Astrocyte (in vitro differentiated cells and primary cell): ENCODE results near the gene ANTXR1. TPM values are rescaled to one million over a fixed set of nuclear protein-coding genes. Genes with fewer than 3 reads are reported as not detected.
A peak's percentile ranks its signal among the peaks of the same experiment; 100 is the strongest.

Experiments used
- DNase-seq: peaks from one replicate; pipeline ENCODE4 v3.0.0-alpha.2; 2010; ENCODE audit warnings: low read depth
- FAIRE-seq: peaks from 2 replicates; lab custom pipeline; 2011; peaks lifted over from hg19 to GRCh38; lab: Jason Lieb, UNC
- H2AFZ ChIP-seq: 2 replicates; pipeline ENCODE4 v1.6.0; 2012; ENCODE audit warnings: low read depth, low read length, inconsistent platforms
- H3K27ac ChIP-seq: 2 replicates; pipeline ENCODE4 v1.5.1; 2011; ENCODE audit warnings: low read depth, low read length, inconsistent platforms
- H3K27me3 ChIP-seq: 2 replicates; pipeline ENCODE4 v1.6.0; 2011; ENCODE audit warnings: low read length, inconsistent platforms; ENCODE audit not compliant: insufficient read depth
- H3K36me3 ChIP-seq: 2 replicates; pipeline ENCODE4 v1.5.1; 2011; ENCODE audit warnings: low read length, inconsistent platforms; ENCODE audit not compliant: insufficient read depth
- H3K4me1 ChIP-seq: 2 replicates; pipeline ENCODE4 v1.5.1; 2011; ENCODE audit warnings: low read length, inconsistent platforms; ENCODE audit not compliant: insufficient read depth
- H3K4me2 ChIP-seq: 2 replicates; pipeline ENCODE4 v1.6.0; 2012; ENCODE audit warnings: low read length, inconsistent platforms
- H3K4me3 ChIP-seq: 2 replicates; pipeline ENCODE4 v1.5.1; 2011; ENCODE audit warnings: low read depth, mild to moderate bottlenecking, low read length, inconsistent platforms; ENCODE audit not compliant: insufficient read depth
- H3K79me2 ChIP-seq: 2 replicates; pipeline ENCODE4 v1.6.0; 2012; ENCODE audit warnings: mild to moderate bottlenecking, low read length, inconsistent platforms; ENCODE audit not compliant: insufficient read depth
- H3K9ac ChIP-seq: 2 replicates; pipeline ENCODE4 v1.6.0; 2012; ENCODE audit warnings: mild to moderate bottlenecking, low read length, inconsistent platforms
- H3K9me3 ChIP-seq: 2 replicates; pipeline ENCODE4 v1.5.1; 2012; ENCODE audit warnings: low read depth, mild to moderate bottlenecking, low read length, inconsistent platforms; ENCODE audit not compliant: insufficient read depth
- H4K20me1 ChIP-seq: 2 replicates; pipeline ENCODE4 v1.6.0; 2012; ENCODE audit warnings: low read length, inconsistent platforms; ENCODE audit not compliant: insufficient read depth
- H3K27ac Mint-ChIP-seq: one replicate; pipeline ENCODE4 v1.8.0; 2021; ENCODE audit warnings: mild to moderate bottlenecking, mixed read lengths; ENCODE audit not compliant: unreplicated experiment
- H3K27me3 Mint-ChIP-seq: one replicate; pipeline ENCODE4 v1.8.0; 2021; ENCODE audit warnings: low read depth, mixed read lengths; ENCODE audit not compliant: unreplicated experiment
- H3K36me3 Mint-ChIP-seq: one replicate; pipeline ENCODE4 v1.8.0; 2021; ENCODE audit warnings: low read depth, mixed read lengths; ENCODE audit not compliant: unreplicated experiment
- H3K4me1 Mint-ChIP-seq: one replicate; pipeline ENCODE4 v1.8.0; 2021; ENCODE audit warnings: low read depth, mixed read lengths; ENCODE audit not compliant: unreplicated experiment
- H3K4me3 Mint-ChIP-seq: one replicate; pipeline ENCODE4 v1.8.0; 2021; ENCODE audit warnings: mild to moderate bottlenecking, moderate library complexity, mixed read lengths; ENCODE audit not compliant: unreplicated experiment
- H3K9me3 Mint-ChIP-seq: one replicate; pipeline ENCODE4 v1.8.0; 2021; ENCODE audit warnings: mild to moderate bottlenecking, mixed read lengths; ENCODE audit not compliant: unreplicated experiment
- CTCF ChIP-seq: IDR thresholded peaks from 2 replicates; pipeline ENCODE4 v1.5.1; 2011; ENCODE audit warnings: low read depth, mild to moderate bottlenecking, inconsistent platforms, low read length, moderate library complexity; ENCODE audit not compliant: insufficient read depth
- EZH2 ChIP-seq: IDR thresholded peaks from 2 replicates; pipeline ENCODE4 v1.6.1; 2012; ENCODE audit warnings: mild to moderate bottlenecking, low read length, inconsistent platforms; ENCODE audit not compliant: insufficient read depth
- total RNA-seq: library from RNA; stranded (reverse); gene quantifications from 2 replicates; pipeline ENCODE4 v1.2.1, GENCODE V29; 2021

The ANTXR1 gene
- total RNA-seq, 1 donor from 2014 or later, result 67.8 TPM

- Histone ChIP-seq H3K9ac (no peak overlapping the region), H3K27me3 (no peaks in the 10 kb centered on the region), H3K4me1 (peaks cover 9% of the 10 kb centered on the region), H3K79me2 (no peaks in the 10 kb centered on the region), H3K27ac (no peak overlapping the region), H3K4me2 (no peak overlapping the region), H3K9me3 (no peaks in the 10 kb centered on the region), H3K4me3 (no peak overlapping the region), H2AFZ (no peak overlapping the region), H4K20me1 (no peaks in the 10 kb centered on the region), H3K36me3 (no peaks in the 10 kb centered on the region)
- Mint-ChIP-seq H3K36me3 (peaks cover 7% of the 10 kb centered on the region), H3K4me1 (peaks cover 11% of the 10 kb centered on the region), H3K9me3 (no peaks in the 10 kb centered on the region), H3K27ac (no peak overlapping the region), H3K27me3 (no peaks in the 10 kb centered on the region), H3K4me3 (no peak overlapping the region)
- DNase-seq (no peak), FAIRE-seq (no peak)
- TF ChIP-seq EZH2, result no peak
- TF ChIP-seq CTCF, result no peak
Observed at GRCh38 chr2:69114534-69114933, 101.6 kb downstream of the ANTXR1 start.

DNA sequence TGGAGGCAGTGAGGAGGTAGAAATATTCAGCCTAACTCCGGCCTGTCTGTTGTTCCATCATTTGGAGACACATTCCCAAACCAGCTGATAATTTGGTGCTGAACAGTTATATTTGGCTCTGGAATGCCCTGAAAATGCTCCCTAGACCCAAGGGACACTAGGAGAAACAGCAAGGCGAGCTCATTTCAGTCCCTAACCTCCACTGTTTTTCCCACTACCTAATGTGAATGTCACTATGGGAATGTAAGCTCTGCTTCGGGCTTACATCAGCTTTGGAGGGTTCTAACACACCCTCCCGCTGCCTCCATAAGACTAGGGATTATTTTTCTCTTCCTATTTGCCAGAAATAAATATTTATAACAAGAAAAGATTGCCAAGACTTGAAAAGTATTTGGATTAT is 103.5 kb downstream of the ANTXR1 start:
- Histone ChIP-seq H2AFZ (no peak overlapping the region), H3K4me1 (peaks cover 9% of the 10 kb centered on the region), H4K20me1 (no peaks in the 10 kb centered on the region), H3K27ac (no peak overlapping the region), H3K9ac (no peak overlapping the region), H3K79me2 (no peaks in the 10 kb centered on the region), H3K4me3 (no peak overlapping the region), H3K4me2 (no peak overlapping the region), H3K27me3 (no peaks in the 10 kb centered on the region), H3K9me3 (no peaks in the 10 kb centered on the region), H3K36me3 (no peaks in the 10 kb centered on the region)
- no peak for TF ChIP-seq EZH2
- TF ChIP-seq CTCF, result no peak
- Mint-ChIP-seq H3K36me3 (peaks cover 7% of the 10 kb centered on the region), H3K27ac (peak overlapping the region; percentile 35), H3K4me3 (no peak overlapping the region), H3K27me3 (no peaks in the 10 kb centered on the region), H3K9me3 (no peaks in the 10 kb centered on the region), H3K4me1 (peaks cover 13% of the 10 kb centered on the region)
- FAIRE-seq (no peak), DNase-seq (no peak)

GRCh38 chr2:69118609-69119008 is 105.6 kb downstream of the ANTXR1 start:
- H3K4me2 ChIP-seq, result no peak overlapping the region
- Mint-ChIP-seq H3K4me1 (peaks cover 30% of the 10 kb centered on the region), H3K27me3 (no peaks in the 10 kb centered on the region), H3K4me3 (no peak overlapping the region), H3K9me3 (no peaks in the 10 kb centered on the region), H3K36me3 (peaks cover 6% of the 10 kb centered on the region), H3K27ac (peak overlapping the region; percentile 18)
- peak overlapping the region; percentile 55 for H3K27ac ChIP-seq
- no peaks in the 10 kb centered on the region for H3K9me3 ChIP-seq
- FAIRE-seq (peak; percentile 13), DNase-seq (peak; percentile 82)
- H4K20me1 ChIP-seq, result no peaks in the 10 kb centered on the region
- peak overlapping the region; percentile 39 for H2AFZ ChIP-seq
- TF ChIP-seq EZH2 (no peak), CTCF (no peak)
- no peak overlapping the region for H3K9ac ChIP-seq
- H3K4me1 ChIP-seq, result peaks cover 22% of the 10 kb centered on the region
- H3K27me3 ChIP-seq, result no peaks in the 10 kb centered on the region
- no peaks in the 10 kb centered on the region for H3K79me2 ChIP-seq
- no peak overlapping the region for H3K4me3 ChIP-seq
- no peaks in the 10 kb centered on the region for H3K36me3 ChIP-seq
